DMS 273 (cell line): ENCODE data around the gene ANXA2.
"Not testable (repeated sequence)": the region's sequence is repeated elsewhere in the genome, so short reads cannot be mapped to it uniquely, and the experiment has no call there.

Experiments
- DNase-seq: peaks from one replicate; lab custom pipeline; 2025; ENCODE audit not compliant: unreplicated experiment; lab: John Stamatoyannopoulos, UW

ANXA2 gene

DNA sequence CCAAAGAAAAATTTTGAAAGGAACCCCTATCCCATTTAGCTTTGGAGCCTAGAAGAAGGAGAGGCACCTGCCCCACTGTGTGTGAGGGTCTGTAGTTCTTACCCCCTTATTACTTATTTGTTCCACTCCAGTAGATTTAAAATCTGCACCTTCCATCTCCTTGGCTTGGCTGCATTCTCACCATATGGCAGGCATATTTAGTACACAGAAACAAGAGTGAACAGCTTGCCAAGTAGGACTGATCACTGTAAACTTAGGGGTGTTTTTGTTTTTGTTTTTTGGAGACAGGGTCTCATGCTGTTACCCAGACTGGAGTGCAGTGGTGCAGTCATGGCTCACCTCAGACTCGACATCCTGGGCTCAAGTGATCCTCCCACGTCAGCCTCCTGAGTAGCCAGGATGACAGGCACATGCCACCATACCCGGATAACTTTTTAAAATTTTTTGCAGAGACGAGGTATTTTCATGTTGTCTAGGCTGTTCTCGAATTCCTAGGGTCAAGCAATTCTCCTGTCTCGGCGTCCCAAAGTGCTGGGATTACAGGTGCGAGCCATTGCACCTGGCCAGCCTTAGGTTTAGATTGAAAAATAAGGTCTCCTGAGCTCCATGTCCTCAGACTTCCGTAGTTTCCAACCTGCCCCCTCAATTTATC is 14.1 kb upstream of the ANXA2 start:
- peak; percentile 86 for DNase-seq

DNA sequence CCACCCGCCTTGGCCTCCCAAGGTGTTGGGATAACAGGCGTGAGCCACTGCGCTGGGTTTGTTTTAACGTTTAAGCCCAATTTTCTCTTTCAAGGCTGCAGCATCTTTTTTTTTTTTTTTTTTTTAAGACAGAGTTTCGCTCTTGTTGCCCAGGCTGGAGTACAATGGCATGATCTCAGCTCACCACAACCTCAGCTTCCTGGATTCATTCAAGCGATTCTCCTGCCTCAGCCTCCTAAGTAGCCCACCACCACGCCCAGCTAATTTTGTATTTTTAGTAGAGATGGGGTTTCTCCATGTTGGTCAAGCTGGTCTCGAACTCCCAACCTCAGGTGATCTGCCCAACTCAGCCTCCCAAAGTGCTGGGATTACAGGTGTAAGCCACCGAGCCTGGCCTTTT is 12.6 kb upstream of the ANXA2 start:
- DNase-seq: not testable (repeated sequence)

DNA sequence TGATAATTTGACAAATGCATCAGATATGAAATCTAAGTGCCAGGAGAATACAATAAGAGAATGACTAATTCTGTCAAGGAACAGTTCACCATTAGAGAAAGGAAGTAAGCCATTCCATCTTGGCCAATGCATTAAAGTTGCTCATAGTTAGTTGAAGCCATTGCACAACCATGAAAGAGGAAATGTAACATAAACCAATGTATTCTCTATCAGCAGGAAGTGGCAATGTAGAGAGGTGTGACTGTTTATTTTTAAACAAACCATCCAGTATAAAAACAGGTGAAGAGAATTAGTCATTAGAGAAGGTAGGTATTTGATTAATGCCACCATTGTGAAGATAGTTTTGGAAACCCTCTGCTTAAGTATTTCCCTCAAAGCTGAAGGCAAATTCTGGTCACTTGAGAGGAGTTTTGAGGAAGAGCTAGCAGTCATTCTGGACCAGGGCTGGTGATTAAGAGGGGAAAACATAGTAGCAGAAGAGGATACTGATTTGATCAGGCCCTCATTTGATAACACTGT is 10.7 kb upstream of the ANXA2 start:
- DNase-seq: peak; percentile 17

DNA sequence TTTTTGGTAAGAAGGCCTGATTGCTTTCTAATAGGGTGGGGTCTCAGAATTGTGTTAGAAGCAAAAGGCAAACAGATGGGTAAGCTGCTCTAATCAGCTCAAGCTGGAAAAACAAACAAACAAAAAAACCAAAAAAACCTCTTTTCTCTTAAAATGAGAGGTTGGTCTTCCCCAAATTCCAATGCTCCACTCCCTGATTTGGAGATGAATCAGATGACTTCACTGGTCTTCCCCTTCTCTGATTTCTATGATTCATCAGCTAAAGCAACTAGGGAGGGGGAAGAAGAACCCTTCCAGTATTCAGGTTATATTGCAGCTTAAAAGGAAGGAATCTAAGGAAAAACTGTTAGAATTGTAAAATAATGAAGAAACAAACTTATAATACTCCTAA is 9.6 kb upstream of the ANXA2 start:
- DNase-seq: no peak

DNA sequence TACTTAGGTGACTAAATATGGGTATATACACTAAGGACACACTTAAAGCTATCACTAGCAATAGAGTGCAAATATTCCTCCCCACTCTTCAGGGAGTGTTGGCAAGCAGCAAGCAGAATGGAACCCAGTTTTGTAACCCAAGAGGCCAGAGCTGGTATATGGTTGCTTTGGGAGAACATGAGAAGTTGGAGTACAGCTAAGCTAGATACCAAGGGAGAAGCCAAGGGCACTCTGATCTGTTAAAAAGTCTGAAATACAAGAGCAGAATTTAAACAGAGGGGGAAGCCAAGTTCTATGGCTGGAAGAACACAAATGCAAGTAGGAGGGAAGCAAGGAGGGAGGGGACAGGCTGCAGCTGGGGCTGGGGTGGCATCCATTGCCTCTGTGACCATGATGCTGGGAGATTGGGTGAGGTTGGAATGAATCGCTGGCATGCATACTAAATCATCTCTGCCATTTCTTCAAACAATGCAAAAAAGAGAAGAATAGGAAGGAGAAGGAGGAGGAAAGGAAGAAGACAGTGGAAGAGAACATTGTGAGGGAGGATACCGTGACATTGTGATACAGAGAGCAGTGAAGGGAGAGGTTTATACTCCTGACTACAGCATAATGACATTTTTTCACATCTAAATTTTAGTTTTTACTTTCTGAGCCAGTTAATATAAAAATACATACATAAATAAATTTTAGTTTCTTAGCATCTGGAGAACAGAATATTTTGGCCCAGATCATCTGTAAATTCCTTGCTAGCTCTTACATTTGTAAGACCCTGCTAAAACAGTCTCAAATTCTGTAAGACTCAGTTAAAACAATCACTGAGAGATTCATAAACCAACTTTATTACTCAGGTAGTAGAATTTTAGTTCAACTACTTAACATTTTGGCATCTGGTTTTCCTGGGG is 9.0 kb upstream of the ANXA2 start:
- DNase-seq: peak; percentile 16

DNA sequence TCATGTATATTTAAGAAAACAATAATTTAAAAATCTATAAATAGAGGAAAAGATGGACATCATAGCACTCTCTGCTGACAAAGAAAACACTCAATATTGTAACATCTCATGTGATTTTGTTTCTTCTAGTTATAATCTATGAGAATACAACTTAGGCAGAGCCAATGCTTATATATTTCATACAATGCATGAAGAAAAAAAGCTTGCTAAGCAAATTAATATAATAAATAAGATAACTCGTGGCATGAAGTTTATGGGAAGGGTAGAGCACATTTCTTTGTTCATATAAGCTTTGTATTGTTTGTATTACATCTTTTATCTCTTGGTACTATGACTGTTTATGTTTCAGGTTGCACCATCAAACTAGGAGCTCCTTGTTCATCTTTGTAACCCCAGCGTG is 7.6 kb upstream of the ANXA2 start:
- DNase-seq: no peak

DNA sequence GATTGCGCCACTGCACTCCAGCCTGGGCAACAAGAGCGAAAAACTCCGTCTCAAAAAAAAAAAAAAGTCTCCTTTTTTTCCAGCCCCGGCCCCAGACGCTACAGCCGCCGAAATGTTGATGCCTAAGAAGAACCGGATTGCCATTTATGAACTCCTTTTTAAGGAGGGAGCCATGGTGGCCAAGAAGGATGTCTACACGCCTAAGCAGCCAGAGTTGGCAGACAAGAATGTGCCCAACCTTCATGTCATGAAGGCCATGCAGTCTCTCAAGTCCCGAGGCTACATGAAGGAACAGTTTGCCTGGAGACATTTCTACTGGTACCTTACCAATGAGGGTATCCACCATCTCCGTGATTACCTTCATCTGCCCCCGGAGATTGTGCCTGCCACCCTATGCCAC is 6.6 kb upstream of the ANXA2 start:
- not testable (repeated sequence) for DNase-seq

DNA sequence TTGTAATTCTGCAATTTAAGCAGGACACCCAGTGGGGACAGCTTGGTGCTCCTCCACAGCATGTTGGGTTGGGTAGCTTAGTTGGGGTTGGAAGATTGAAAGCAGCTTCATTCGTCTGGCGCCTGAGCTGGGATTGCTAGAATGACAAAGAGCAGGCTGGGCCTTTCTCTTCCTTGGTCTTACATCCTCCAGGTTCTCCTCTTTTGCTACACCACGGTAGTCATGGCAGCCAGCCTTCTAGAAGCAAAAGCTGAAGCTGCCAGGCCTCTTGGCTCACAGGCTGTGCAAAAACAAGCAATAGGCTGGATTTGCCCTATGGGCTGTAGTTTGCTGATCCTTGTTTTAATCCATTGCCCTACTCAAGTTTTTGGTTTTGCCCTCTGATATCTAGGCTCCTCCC is 3.2 kb upstream of the ANXA2 start:
- peak; percentile 5 for DNase-seq

DNA sequence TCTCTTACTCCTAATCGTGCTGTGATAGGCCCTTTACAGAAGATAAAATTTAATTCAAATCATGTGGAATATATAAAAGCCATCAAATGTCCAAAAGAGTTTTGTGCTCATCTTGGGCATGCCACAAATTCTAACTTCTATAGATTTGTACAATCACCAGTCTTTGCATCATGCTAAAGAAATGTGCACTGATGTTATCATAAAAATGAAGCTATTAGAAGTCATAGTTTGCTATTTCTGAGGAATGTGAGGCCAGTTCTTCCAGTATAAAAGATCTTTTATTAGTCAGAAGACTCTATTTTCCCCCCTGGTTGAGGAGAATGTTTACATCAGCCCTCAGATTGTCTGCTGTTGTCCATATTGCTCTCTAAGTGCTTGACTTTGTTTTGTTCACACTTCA is 2.1 kb upstream of the ANXA2 start:
- DNase-seq: no peak

DNA sequence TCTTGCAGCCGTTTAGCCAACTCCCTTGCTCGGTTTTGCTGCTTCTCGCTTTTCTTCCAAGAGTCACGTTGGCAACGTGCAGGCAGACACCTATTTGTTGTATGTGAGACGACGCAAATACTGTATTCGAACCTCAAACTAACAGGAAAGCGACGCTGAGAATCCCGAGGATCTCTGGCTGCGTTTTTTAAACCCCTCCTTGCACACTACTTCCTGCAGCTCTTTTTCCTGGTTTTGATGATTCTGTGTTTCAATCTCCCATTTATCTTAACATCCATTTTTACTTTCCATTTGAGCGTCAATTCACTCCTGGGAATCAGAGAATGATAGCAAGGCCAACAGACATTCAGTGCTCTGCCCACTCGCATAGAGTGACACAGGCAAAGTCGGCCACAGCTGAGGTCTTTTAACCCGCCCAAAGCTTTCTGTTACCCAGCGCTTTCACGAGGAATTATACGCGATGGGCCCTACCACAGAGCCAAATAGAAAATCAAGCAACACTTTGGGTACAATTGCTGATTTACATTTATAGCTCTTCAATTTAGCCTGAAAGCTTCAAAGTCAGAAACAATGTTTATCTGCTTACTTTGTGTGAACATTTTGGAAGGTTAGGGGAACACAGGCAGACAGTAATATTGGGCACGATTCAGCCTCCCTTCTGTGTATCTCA is 1.6 kb upstream of the ANXA2 start:
- DNase-seq: no peak

DNA sequence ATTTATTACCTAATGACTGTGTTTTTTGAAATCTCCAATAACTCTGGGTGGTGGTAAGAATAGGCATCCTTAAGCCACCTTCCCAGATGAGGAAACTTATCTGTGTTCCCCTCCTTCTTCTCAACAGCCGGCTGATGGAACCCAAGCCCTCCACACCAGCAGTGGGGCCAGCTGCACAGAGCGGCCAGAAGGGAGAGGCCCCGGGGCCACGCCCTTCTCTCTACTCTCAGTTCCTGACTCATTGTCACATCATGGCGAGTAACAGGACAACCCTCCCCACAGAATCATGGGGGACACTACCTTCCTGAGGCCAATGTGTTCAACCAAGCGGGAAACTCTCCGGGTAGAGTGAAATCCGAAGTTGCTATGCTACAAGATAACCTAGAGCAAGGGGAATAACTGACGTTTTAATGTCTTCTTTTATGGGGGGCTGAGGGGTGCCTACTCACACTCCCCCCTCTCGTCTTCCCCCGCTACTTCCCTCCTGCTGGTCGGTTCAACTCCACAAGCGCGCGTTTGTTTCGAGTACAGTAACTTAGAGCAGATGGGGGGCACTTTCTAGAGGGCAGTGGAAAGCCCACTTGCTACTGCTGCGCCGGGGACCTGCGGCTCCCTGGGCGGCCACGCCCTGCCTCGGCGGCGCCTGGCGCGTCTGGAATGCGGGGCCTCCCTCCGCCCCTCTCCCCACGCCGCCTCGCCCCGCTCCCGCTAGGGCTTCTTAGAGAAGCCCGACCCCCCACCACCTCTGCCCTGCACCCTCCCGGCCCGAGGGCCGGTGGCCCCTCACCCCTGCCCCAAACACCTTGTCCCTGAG is 621 bp downstream of the ANXA2 start:
- peak; percentile 80 for DNase-seq

DNA sequence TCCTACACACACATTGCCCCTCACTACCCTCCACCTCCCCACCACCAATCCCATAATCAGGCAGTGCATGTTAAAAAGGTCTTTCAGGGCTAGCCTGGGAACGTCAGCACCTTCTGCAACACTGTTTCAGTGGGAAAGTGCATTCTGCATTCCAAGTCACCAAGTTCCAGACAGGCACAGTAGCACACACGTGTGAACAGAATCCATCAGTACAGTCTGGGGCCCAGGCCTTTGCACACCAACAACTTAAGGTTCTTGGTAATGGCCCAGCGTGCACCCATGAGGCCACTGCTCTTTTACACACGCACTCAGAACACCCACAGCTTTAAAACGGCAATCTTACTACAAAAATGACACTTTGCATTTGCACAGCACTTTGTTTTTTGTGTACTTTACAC is 1.2 kb downstream of the ANXA2 start:
- DNase-seq: no peak

DNA sequence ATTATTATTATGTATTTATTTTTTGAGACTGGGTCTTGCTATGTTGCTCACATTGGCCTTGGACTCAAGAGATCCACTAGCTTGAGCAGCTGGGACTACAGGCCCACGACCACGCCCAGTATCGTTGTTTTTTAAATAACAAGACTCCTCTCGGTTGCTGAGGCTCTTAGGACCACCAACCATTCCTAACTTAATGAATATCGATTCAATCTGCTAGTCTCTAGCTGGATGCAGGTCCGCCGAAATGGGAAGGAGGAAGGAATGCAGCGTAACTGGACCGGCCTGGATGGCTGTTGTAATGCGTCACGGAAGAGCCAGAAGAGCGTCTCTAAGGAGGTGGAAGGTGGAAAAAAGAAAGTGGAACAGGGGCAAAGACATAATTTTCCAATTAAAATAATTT is 1.7 kb downstream of the ANXA2 start:
- DNase-seq: no peak

DNA sequence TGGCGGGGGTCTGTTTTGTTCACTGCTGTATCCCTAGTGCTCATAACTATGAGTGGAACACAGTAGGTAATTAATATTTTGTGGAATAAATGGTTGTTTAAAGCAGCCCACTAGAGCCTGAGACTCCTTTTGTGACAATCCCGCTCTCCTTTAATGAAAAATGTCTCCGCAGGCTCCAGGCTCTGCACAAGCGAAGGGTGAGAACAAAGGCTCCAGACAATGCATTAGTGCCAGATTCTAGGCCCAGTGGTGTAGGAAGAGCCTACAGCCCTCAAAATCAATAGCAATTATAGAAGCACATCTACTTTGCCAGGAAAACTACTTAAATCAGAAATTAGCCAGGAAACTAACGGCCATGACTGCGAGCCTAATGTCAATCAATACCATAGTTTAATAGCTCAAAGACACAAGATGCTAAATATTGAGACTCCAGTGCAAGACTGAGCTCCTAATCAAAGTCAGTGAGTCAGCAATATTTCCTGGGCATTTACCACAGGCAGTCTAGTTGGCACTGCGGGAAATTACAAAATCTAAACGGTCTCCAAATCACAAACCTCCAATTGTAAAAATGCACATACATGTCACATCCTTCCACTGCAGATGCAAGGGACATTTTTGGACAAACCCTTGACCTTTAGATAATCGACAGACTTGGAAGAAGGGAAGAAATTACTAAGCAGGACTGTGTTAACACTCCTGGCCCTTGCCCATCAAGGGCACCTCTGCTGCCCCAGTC is 2.3 kb downstream of the ANXA2 start:
- no peak for DNase-seq

DNA sequence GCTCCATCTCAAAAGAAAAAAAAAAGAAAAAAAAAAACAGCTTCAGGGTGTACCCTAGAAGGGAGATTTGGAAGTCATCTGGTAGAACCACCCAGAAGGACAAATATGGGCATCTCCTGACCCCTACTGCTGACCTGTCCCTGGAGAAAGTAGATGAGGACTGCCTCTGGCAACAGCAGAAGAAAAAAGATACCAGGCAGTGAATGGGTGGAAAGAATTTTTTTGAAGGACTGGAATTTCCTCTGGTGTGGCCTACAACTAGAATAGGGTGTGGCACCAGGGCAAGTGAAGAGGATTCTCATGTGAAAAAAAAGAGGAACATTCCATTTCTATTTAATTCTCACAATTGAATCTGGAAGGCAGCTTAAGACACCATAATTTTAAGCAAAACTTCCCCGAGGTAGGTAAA is 3.1 kb downstream of the ANXA2 start:
- DNase-seq: no peak

DNA sequence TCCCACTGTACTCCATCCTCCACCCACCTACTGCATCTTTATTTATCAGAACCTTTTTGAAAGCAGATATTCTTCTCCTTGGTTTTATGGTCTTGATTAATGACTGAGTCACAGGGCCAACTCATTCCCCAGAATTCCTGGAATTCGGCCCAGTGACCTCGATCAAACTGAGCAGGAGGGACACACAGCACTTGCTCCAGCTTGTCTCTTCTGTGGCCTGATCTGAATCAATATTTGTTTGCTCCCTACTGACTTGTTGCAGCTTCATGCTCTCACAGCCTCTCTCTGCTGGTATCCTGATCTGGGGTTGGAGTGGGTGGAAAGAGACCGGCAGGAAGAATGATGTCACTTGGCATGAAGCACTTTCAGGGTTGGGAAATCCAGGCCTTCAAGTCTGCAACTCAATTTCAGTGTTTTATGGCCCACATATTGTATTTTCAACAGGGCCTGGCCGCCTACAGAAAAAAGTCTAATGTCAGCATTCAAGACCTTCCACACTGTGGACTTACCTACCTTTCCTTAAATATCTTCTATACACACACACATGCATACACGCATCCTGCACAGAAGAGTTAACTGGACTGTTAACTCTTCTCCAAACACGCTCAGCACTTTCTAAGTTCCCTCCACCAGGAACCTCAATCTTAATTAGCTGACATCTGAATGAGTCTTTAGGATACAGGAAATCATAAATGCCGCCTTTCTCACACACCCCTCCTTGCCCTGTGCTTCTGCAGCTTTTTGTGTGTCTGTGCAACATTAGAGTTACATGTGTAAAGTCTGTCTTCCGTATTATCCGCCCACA is 4.6 kb downstream of the ANXA2 start:
- DNase-seq: peak; percentile 70

DNA sequence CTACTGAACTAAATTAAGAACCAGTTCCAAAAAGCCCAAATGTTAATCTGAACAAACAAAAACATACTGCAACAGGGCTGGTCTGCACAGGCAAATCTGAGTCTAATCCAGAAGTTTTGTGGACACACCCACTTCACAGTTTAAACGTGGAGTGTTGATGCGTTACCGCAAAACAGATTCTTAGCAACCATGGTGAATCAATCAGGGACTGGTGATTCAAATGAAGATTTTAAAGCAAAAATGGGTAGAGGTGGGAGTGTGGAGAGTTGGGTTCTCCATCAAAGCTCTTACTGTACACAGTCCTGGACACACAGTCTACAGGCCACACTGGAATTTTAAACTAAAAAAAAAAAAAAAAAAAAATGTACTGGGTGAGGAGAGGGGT is 5.2 kb downstream of the ANXA2 start:
- DNase-seq: peak; percentile 52

DNA sequence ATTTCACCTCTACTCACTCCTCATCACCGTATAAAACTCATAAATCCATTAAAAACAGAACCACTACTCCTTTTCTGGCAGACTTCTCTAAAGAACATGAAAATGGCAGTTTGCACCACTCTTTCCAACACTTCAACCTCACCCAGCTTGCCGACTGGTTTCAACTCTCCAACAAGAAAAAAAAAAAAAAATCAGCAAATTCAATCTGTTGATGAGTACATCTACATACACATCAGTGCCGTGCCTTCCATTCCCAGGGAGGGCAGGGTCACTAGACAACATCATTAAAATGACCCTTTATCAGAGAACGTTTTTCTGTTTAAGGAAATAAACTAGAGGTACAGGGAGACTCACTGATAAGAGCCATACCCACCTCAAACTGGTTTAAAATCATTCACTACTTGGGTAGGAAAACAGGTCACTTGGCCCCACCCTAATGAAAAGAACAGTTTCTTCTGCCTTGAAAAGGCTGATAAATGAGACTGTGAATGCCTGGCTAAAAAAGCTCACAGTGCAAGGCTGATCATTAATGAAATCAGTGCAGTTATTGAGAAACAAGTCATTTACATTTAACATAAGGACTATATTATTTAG is 6.0 kb downstream of the ANXA2 start:
- no peak for DNase-seq

DNA sequence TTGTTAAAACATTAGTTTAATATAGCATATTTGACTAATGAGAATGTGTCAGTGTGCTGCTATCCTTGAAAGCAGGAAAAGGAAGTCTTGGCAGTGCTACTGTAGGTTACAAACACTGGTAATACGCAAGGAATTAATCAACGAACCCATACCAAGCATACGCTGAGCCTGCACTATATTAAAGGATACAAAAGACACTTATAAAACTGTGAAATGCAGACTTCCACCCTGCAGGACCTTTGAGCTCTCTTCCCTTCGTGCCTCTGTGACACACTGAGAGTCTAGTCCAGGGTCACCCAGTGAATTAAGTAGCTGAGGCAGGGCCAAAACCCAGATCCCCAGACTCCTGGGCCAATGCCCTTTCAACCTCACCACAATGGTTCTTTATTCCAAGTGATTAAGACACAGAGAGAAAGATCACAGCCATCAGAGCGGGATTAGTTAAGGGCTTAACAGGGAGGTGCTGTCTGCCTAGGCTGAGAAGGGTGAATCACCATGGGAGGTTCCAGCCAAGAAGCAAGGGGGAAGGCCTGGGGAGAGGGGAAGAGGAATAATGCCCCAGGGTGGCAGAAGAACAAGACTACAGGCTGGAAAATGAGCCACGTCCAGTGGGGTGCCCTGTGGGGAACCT is 6.8 kb downstream of the ANXA2 start:
- peak; percentile 33 for DNase-seq
